ENCODE measurements around the gene SNX15.

- no peak for TF ChIP-seq CTCF (IDR thresholded peaks at IDR 0.05; ENCODE audit: poor library complexity)
- no peak for TF ChIP-seq EZH2phosphoT487 (IDR thresholded peaks at IDR 0.05; ENCODE audit: low read depth, severe bottlenecking, unreplicated experiment)
These were observed 37.6 kb downstream of the SNX15 start for GRCh38 chr11:65064847-65065240.

Data from hepatocyte (in vitro differentiated cells).